Neural crest cell (in vitro differentiated cells): Measurements from ENCODE around the gene CXCR2. TPM values are rescaled to one million over a fixed set of nuclear protein-coding genes. Genes with fewer than 3 reads are reported as not detected.

Source experiments
- DNase-seq: peaks from one replicate; pipeline ENCODE4 v3.0.0; 2021; ENCODE audit warnings: low read depth, mixed read lengths, low spot score
- H3K27ac Mint-ChIP-seq: one replicate; pipeline ENCODE4 v1.8.0; 2021; ENCODE audit warnings: mild to moderate bottlenecking, mixed read lengths; ENCODE audit not compliant: unreplicated experiment
- H3K27me3 Mint-ChIP-seq: 2 replicates; pipeline ENCODE4 v1.8.0; 2021; ENCODE audit warnings: low read depth, mild to moderate bottlenecking, mixed read lengths
- H3K36me3 Mint-ChIP-seq: 2 replicates; pipeline ENCODE4 v1.8.0; 2021; ENCODE audit warnings: low read depth, mild to moderate bottlenecking, mixed read lengths
- H3K4me1 Mint-ChIP-seq: 2 replicates; pipeline ENCODE4 v1.8.0; 2021; ENCODE audit warnings: mixed read lengths
- H3K4me3 Mint-ChIP-seq: one replicate; pipeline ENCODE4 v1.8.0; 2021; ENCODE audit warnings: mild to moderate bottlenecking, mixed read lengths
- H3K9me3 Mint-ChIP-seq: 2 replicates; pipeline ENCODE4 v1.8.0; 2021; ENCODE audit warnings: mixed read lengths
- CTCF ChIP-seq: fragments of 200-600 bp; sonication (generic); conservative IDR thresholded peaks from 2 replicates; pipeline ENCODE4 v1.5.0; 2021; ENCODE audit warnings: antibody characterized with exemption, mild to moderate bottlenecking
- total RNA-seq: library from RNA; stranded (reverse); gene quantifications from 2 replicates; pipeline ENCODE4 v1.2.1, GENCODE V29; 2021

Gene CXCR2
- total RNA-seq, 1 donor from 2014 or later = not detected

GRCh38 chr2:218125095-218125494, 733 bp upstream of the CXCR2 start:
- no peak overlapping the region for H3K27ac Mint-ChIP-seq
- peaks cover 5% of the 10 kb centered on the region for H3K4me1 Mint-ChIP-seq
- H3K36me3 Mint-ChIP-seq = peaks cover 3% of the 10 kb centered on the region
- peaks cover 6% of the 10 kb centered on the region for H3K9me3 Mint-ChIP-seq
- no peak for DNase-seq
- H3K4me3 Mint-ChIP-seq = no peak overlapping the region
- H3K27me3 Mint-ChIP-seq = peaks cover 11% of the 10 kb centered on the region
- no peak for TF ChIP-seq CTCF

GRCh38 chr2:218127929-218128455, 2.2 kb downstream of the CXCR2 start:
- H3K27me3 Mint-ChIP-seq = peaks cover 8% of the 10 kb centered on the region
- no peak overlapping the region for H3K27ac Mint-ChIP-seq
- no peak for DNase-seq
- no peaks in the 10 kb centered on the region for H3K9me3 Mint-ChIP-seq
- no peak for TF ChIP-seq CTCF
- no peak overlapping the region for H3K4me3 Mint-ChIP-seq
- peaks cover 5% of the 10 kb centered on the region for H3K4me1 Mint-ChIP-seq
- no peaks in the 10 kb centered on the region for H3K36me3 Mint-ChIP-seq

GRCh38 chr2:218128781-218129457, 3.1 kb downstream of the CXCR2 start:
- H3K36me3 Mint-ChIP-seq = no peaks in the 10 kb centered on the region
- H3K4me1 Mint-ChIP-seq = peaks cover 5% of the 10 kb centered on the region
- no peak overlapping the region for H3K4me3 Mint-ChIP-seq
- H3K27me3 Mint-ChIP-seq = peaks cover 8% of the 10 kb centered on the region
- no peak for DNase-seq
- H3K9me3 Mint-ChIP-seq = no peaks in the 10 kb centered on the region
- no peak for TF ChIP-seq CTCF
- no peak overlapping the region for H3K27ac Mint-ChIP-seq

GRCh38 chr2:218129458-218130135, 3.8 kb downstream of the CXCR2 start:
- H3K9me3 Mint-ChIP-seq = no peaks in the 10 kb centered on the region
- peaks cover 8% of the 10 kb centered on the region for H3K27me3 Mint-ChIP-seq
- H3K27ac Mint-ChIP-seq = no peak overlapping the region
- no peak overlapping the region for H3K4me3 Mint-ChIP-seq
- no peaks in the 10 kb centered on the region for H3K36me3 Mint-ChIP-seq
- DNase-seq = no peak
- H3K4me1 Mint-ChIP-seq = peaks cover 5% of the 10 kb centered on the region
- no peak for TF ChIP-seq CTCF

- Mint-ChIP-seq H3K4me1 (peaks cover 4% of the 10 kb centered on the region), H3K27me3 (peaks cover 13% of the 10 kb centered on the region), H3K27ac (no peak overlapping the region), H3K36me3 (no peaks in the 10 kb centered on the region), H3K4me3 (no peak overlapping the region), H3K9me3 (peaks cover 2% of the 10 kb centered on the region)
- no peak for DNase-seq
- no peak for TF ChIP-seq CTCF
Observed at GRCh38 chr2:218130377-218130776, 4.5 kb downstream of the CXCR2 start.
